Measurements from ENCODE around the gene PSMB10.

- TF ChIP-seq CTCF (IDR thresholded peaks at IDR 0.05; ENCODE audit: low read depth, low read length) (no peak), EZH2phosphoT487 (IDR thresholded peaks at IDR 0.05; ENCODE audit: low read depth) (no peak)
Observed at GRCh38 chr16:67953641-67954375, 17.2 kb upstream of the PSMB10 start.
